Stimulated activated CD4-positive, alpha-beta T cell treated with anti-CD3 and anti-CD28 coated beads, Interleukin-4, amount 100 ng/mL, for 48 hours (primary cell): ENCODE measurements around the gene KCNAB2.

Experiments
- DNase-seq, 2 donors: peaks; one replicate each; pipeline ENCODE4 v3.0.0-alpha.2; 2020; ENCODE audit warnings: low read depth in 2 of 2

KCNAB2 gene

GRCh38 chr1:6150006-6150938 is 104.6 kb downstream of the KCNAB2 start:
- DNase-seq: no peak
